CD14-positive monocyte (primary cell): ENCODE measurements around the gene CLDN18. TPM values are rescaled to one million over a fixed set of nuclear protein-coding genes. Genes with fewer than 3 reads are reported as not detected.

Experiments used
- DNase-seq, 3 donors: peaks; one replicate each; pipeline ENCODE4 v3.0.0-alpha.2; 2011 to 2022
- H2AFZ ChIP-seq: 2 replicates; pipeline ENCODE4 v1.6.0; 2012; ENCODE audit warnings: mild to moderate bottlenecking, low read depth, low read length, inconsistent platforms; ENCODE audit not compliant: insufficient read depth, poor library complexity, severe bottlenecking
- H3K27ac ChIP-seq, 2 donors: 1 replicate in 1 of 2; 2 replicates in 1 of 2; pipeline ENCODE4 v1.5.1; 2012 to 2013; ENCODE audit warnings: low read length in 2 of 2, control low read depth in 1 of 2, inconsistent platforms in 1 of 2, low read depth in 1 of 2, mild to moderate bottlenecking in 1 of 2
- H3K27me3 ChIP-seq, 2 donors: one replicate each; pipeline versions ENCODE4 v1.6.0 to v1.6.1; 2011 to 2013; ENCODE audit warnings: low read length in 2 of 2; ENCODE audit not compliant: control insufficient read depth in 2 of 2, insufficient read depth in 2 of 2
- H3K36me3 ChIP-seq, 2 donors: replicated peaks in 1 of 2; 1 replicate in 1 of 2; 2 replicates in 1 of 2; pipeline versions ENCODE4 v1.5.1 to v1.6.1; 2012 to 2013; ENCODE audit warnings: low read length in 2 of 2, control low read depth in 1 of 2, inconsistent platforms in 1 of 2, mild to moderate bottlenecking in 1 of 2; ENCODE audit not compliant: insufficient read depth in 2 of 2, control insufficient read depth in 1 of 2
- H3K4me1 ChIP-seq, 2 donors: 1 replicate in 1 of 2; 2 replicates in 1 of 2; pipeline versions ENCODE4 v1.5.1 to v1.6.1; 2012 to 2013; ENCODE audit warnings: low read length in 2 of 2, control low read depth in 1 of 2, inconsistent platforms in 1 of 2, mild to moderate bottlenecking in 1 of 2, moderate library complexity in 1 of 2; ENCODE audit not compliant: insufficient read depth in 2 of 2, control insufficient read depth in 1 of 2
- H3K4me2 ChIP-seq: replicated peaks from 2 replicates; pipeline ENCODE3; 2012; ENCODE audit warnings: low read length, moderate library complexity, mild to moderate bottlenecking; ENCODE audit not compliant: poor library complexity, severe bottlenecking; ENCODE audit errors: extremely low read depth
- H3K4me3 ChIP-seq, 3 experiments: fragments of 200-600 bp in 1 of 3; sonication (generic) in 1 of 3; replicated peaks in 1 of 3; 1 replicate in 2 of 3; 2 replicates in 1 of 3; pipeline ENCODE4 v1.5.1; 2011 to 2013; ENCODE audit warnings: low read length in 3 of 3, mild to moderate bottlenecking in 3 of 3, control low read depth in 2 of 3, low read depth in 2 of 3, inconsistent platforms in 1 of 3, moderate library complexity in 1 of 3
- H3K79me2 ChIP-seq: 2 replicates; pipeline ENCODE4 v1.6.0; 2012; ENCODE audit warnings: mild to moderate bottlenecking, control low read depth, inconsistent platforms, low read length, moderate library complexity; ENCODE audit not compliant: insufficient read depth
- H3K9ac ChIP-seq: 2 replicates; pipeline ENCODE4 v1.6.0; 2017; ENCODE audit warnings: low read length, mild to moderate bottlenecking; ENCODE audit not compliant: insufficient read depth, poor library complexity, severe bottlenecking
- H3K9me3 ChIP-seq, 2 donors: replicated peaks in 1 of 2; 1 replicate in 1 of 2; 2 replicates in 1 of 2; pipeline versions ENCODE4 v1.5.1 to v1.6.1; 2012 to 2013; ENCODE audit warnings: low read length in 2 of 2, control low read depth in 1 of 2; ENCODE audit not compliant: control insufficient read depth in 1 of 2, insufficient read depth in 1 of 2
- H4K20me1 ChIP-seq: 2 replicates; pipeline ENCODE4 v1.6.0; 2012; ENCODE audit warnings: mild to moderate bottlenecking, low read length, control low read depth, moderate library complexity; ENCODE audit not compliant: insufficient read depth
- H3K27ac Mint-ChIP-seq, 7 donors: one replicate each; pipeline ENCODE4 v1.8.0; 2020; ENCODE audit warnings: mild to moderate bottlenecking in 7 of 7, mixed read lengths in 7 of 7, moderate library complexity in 6 of 7, inconsistent platforms in 2 of 7
- H3K27me3 Mint-ChIP-seq, 3 donors: one replicate each; pipeline ENCODE4 v1.8.0; 2021 to 2022; ENCODE audit warnings: low read depth in 3 of 3, mild to moderate bottlenecking in 3 of 3, mixed read lengths in 3 of 3, moderate library complexity in 3 of 3, inconsistent platforms in 1 of 3
- H3K36me3 Mint-ChIP-seq, 2 donors: one replicate each; pipeline ENCODE4 v1.8.0; 2020; ENCODE audit warnings: mixed read lengths in 2 of 2, inconsistent platforms in 1 of 2, mild to moderate bottlenecking in 1 of 2
- H3K4me1 Mint-ChIP-seq: one replicate; pipeline ENCODE4 v1.8.0; 2020; ENCODE audit warnings: mild to moderate bottlenecking, mixed read lengths
- H3K4me3 Mint-ChIP-seq, 2 donors: one replicate each; pipeline ENCODE4 v1.8.0; 2020; ENCODE audit warnings: mild to moderate bottlenecking in 2 of 2, mixed read lengths in 2 of 2, moderate library complexity in 1 of 2
- H3K9me3 Mint-ChIP-seq, 7 donors: one replicate each; pipeline ENCODE4 v1.8.0; 2020 to 2022; ENCODE audit warnings: mixed read lengths in 7 of 7, mild to moderate bottlenecking in 6 of 7, moderate library complexity in 6 of 7, inconsistent platforms in 2 of 7
- WGBS: methylation state at CpG from one replicate; pipeline ENCODE4 v1.1.5; 2013; ENCODE audit warnings: missing lambda C conversion rate; ENCODE audit not compliant: insufficient coverage; 5-methylcytosine and 5-hydroxymethylcytosine counted together
- intact Hi-C, 2 donors: fragments of 100-400 bp; cut with micrococcal nuclease; formaldehyde crosslinking; loops; one replicate each; pipeline versions ENCODE4 v1.15.0 to v1.15.1; 2023
- polyA plus RNA-seq, 3 donors: library from polyadenylated mRNA; depleted of rRNA in 1 of 3; unstranded in 2 of 3; stranded (reverse) in 1 of 3; fragments of 300-500 nt in 2 of 3; fragments of >200 nt in 1 of 3; fragmentation: Illumina TruSeq in 2 of 3; gene quantifications; 1 replicate in 2 of 3; 2 replicates in 1 of 3; pipeline ENCODE4 v1.2.3, GENCODE V29; 2012 to 2021
- TF ChIP-seq, protein P1 (sequence below): fragments of 200-600 bp; IDR thresholded peaks from one replicate; pipeline ENCODE4 v1.8.0; 2022; ENCODE audit warnings: antibody characterized with exemption, mild to moderate bottlenecking

The CLDN18 gene
- polyA plus RNA-seq, 3 donors, result not detected

DNA sequence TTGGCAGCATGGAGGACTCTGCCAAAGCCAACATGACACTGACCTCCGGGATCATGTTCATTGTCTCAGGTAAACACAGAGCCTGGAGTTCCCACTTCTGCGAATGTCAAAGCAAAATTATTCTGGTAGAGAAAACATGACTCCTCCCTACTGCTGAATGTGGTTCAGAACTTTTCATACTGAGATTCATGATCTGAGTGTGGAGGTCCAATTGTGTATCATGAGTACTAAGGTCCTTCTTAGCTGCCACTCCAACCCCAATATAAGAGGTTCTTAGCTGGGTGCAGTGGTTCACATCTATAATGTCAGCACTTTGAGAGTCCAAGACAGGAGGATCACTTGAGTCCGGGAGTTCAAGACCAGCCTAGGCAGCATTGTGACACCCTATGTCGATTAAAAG, 13.8 kb downstream of the CLDN18 start:
- no peak overlapping the region for H3K27ac ChIP-seq
- H3K36me3 ChIP-seq, result no peaks in the 10 kb centered on the region
- no peaks in the 10 kb centered on the region for H3K9me3 ChIP-seq
- Mint-ChIP-seq H3K27ac (no peak overlapping the region), H3K4me3 (no peak overlapping the region), H3K36me3 (no peaks in the 10 kb centered on the region), H3K9me3 (peaks cover 0 to 1% (median 0%) of the 10 kb centered on the region in 7 donors), H3K27me3 (peaks cover 0 to 2% (median 1%) of the 10 kb centered on the region in 3 donors), H3K4me1 (no peaks in the 10 kb centered on the region)
- H2AFZ ChIP-seq, result no peak overlapping the region
- no peak for DNase-seq
- H3K27me3 ChIP-seq, result no peaks in the 10 kb centered on the region
- TF ChIP-seq, protein P1, sequence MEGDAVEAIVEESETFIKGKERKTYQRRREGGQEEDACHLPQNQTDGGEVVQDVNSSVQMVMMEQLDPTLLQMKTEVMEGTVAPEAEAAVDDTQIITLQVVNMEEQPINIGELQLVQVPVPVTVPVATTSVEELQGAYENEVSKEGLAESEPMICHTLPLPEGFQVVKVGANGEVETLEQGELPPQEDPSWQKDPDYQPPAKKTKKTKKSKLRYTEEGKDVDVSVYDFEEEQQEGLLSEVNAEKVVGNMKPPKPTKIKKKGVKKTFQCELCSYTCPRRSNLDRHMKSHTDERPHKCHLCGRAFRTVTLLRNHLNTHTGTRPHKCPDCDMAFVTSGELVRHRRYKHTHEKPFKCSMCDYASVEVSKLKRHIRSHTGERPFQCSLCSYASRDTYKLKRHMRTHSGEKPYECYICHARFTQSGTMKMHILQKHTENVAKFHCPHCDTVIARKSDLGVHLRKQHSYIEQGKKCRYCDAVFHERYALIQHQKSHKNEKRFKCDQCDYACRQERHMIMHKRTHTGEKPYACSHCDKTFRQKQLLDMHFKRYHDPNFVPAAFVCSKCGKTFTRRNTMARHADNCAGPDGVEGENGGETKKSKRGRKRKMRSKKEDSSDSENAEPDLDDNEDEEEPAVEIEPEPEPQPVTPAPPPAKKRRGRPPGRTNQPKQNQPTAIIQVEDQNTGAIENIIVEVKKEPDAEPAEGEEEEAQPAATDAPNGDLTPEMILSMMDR, result no peak
- no peak overlapping the region for H3K9ac ChIP-seq
- 60% methylated on average over 1 of the region's 4 CpGs for WGBS
- H3K4me3 ChIP-seq, result no peak overlapping the region
- intact Hi-C loops, result no loop called here
- no peaks in the 10 kb centered on the region for H3K4me1 ChIP-seq
- H3K4me2 ChIP-seq, result no peak overlapping the region
- no peaks in the 10 kb centered on the region for H4K20me1 ChIP-seq
- H3K79me2 ChIP-seq, result no peaks in the 10 kb centered on the region

DNA sequence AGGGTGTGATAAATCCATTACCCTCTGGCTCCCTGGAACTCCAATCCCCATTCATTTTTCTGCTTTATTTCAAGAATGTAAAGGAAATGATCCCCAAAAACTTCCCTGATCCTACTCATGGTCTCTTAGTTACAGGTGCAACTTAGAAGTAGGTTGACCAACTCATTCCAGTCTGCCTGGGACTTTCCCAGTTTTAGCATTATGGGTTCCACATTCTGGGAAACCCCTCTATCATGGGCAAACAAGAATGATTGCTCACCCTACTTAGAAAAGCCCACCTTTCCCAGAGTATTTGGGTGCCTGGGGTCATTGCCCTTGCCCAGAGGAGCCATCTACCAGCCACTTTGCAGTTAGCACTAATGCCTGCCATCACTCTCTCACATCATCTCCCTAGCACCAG, 15.6 kb downstream of the CLDN18 start:
- Mint-ChIP-seq H3K27ac (peak overlapping the region in 1 of 7 donors; percentile 16), H3K36me3 (no peaks in the 10 kb centered on the region), H3K27me3 (peaks cover 0 to 1% (median 0%) of the 10 kb centered on the region in 3 donors), H3K4me3 (no peak overlapping the region), H3K9me3 (no peaks in the 10 kb centered on the region), H3K4me1 (no peaks in the 10 kb centered on the region)
- H3K9me3 ChIP-seq, result no peaks in the 10 kb centered on the region
- H3K4me2 ChIP-seq, result no peak overlapping the region
- H3K27ac ChIP-seq, result no peak overlapping the region
- H2AFZ ChIP-seq, result no peak overlapping the region
- H3K9ac ChIP-seq, result no peak overlapping the region
- H3K36me3 ChIP-seq, result no peaks in the 10 kb centered on the region
- TF ChIP-seq, protein P1, result no peak
- H3K79me2 ChIP-seq, result no peaks in the 10 kb centered on the region
- H3K4me1 ChIP-seq, result no peaks in the 10 kb centered on the region
- intact Hi-C loops, result no loop called here
- no peak overlapping the region for H3K4me3 ChIP-seq
- no peak for DNase-seq
- H3K27me3 ChIP-seq, result no peaks in the 10 kb centered on the region
- H4K20me1 ChIP-seq, result no peaks in the 10 kb centered on the region
